H54 (cell line): Measurements from ENCODE around the gene PALLD.

ENCODE experiments used
- DNase-seq: peaks from one replicate; pipeline ENCODE4 v3.0.0; 2011; ENCODE audit warnings: low spot score, mixed read lengths; ENCODE audit not compliant: insufficient read length
- FAIRE-seq: peaks from 3 replicates; lab custom pipeline; 2011; peaks lifted over from hg19 to GRCh38; lab: Jason Lieb, UNC
- POLR2A ChIP-seq: IDR thresholded peaks from 2 replicates; pipeline ENCODE4 v1.6.1; 2011; ENCODE audit warnings: low read depth, mild to moderate bottlenecking, low read length

PALLD gene

DNA sequence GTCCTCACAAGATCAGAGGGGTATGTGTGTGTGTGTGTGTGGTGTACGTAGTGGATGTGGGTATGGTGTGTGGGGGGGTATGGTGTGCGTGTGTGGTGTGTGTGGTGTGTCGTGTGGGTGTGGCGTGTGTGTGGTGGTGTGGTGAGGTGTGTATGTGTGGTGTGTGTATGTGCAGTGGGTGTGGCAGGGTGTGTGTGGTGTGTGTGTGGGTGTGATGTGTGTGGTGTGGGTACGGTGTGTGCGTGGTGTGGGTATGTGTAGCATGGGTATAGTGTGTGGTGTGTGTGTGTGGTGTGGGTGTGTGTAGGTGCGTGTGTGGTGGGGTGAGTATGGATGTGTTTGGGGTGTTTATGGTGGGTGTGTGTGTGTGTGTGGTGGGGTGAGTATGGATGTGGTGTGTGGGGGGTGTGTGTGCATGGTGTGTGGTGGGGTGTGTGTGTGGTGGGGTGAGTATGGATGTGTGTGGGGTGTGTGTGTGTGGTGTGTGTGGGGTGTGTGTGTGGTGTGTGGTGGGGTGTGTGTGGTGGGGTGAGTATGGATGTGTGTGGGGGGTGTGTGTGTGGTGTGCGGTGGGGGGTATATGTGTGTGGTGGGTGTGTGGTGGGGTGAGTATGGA lies 182.0 kb downstream of the PALLD start:
- DNase-seq (no peak), FAIRE-seq (no peak)
- TF ChIP-seq POLR2A, result no peak

DNA sequence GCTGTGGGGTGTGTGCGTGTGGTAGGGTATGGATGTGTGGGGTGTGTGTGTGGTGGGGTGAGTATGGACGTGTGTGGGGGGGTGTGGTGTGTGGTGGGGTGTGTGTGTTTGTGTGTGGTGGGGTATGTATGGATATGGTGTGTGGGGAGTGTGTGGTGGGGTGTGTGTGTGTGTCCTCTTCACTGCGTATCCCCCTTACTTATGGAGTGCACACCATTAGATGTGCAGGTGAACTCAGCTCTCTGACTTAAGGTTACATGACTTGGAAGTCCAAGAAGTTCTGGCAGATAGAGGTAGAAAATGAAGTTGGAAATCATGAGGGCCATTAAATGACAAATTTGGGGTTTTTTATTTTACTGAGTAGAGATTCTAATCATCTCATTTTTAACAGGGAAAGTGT lies 182.5 kb downstream of the PALLD start:
- TF ChIP-seq POLR2A, result no peak
- no peak for DNase-seq
- FAIRE-seq, result no peak

DNA sequence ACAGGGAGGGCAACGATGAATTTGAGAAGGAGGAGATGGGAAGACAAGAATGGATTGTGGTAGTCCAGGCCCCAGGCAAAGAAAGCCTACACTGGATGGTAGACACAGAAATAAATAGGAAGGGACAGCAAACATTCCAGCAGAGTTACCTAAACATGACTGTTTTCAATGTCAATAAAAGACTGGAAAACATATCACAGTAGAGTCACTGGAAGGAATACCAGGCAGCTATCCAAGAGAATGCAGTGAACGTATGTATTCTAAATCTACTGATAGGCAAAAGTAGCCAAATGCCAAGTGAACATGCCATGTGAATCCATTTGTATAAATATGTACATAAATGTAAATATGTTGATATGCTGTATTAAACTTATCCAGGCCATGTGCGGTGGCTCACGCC lies 183.0 kb downstream of the PALLD start:
- DNase-seq, result no peak
- no peak for FAIRE-seq
- TF ChIP-seq POLR2A, result no peak

DNA sequence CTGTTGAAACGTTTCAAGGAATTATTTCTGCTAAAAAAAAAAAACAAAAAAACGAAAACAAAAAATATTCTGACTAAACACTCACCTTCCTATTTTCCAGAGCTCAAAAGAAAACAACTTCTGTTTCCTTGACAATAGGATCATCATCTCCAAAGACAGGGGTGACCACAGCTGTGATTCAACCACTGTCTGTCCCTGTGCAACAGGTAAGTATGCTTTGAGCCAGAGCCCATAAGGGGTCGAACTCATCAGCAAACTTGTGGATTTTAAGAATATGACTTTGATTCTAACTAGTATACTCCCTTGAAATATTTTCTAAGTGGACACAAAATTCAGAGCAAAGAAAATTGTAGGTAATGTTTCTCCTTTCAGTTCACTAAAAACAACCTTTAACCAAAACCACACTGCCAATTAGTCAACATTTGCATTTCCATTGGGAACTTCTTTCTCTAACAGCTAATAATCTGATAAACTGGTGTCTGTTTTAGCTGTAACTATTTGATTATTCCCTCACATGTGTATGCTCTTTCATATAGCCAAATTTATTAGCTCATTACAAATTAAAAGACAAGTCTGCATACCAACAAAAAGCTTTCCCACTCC lies 186.1 kb downstream of the PALLD start:
- TF ChIP-seq POLR2A, result no peak
- FAIRE-seq (no peak), DNase-seq (no peak)

DNA sequence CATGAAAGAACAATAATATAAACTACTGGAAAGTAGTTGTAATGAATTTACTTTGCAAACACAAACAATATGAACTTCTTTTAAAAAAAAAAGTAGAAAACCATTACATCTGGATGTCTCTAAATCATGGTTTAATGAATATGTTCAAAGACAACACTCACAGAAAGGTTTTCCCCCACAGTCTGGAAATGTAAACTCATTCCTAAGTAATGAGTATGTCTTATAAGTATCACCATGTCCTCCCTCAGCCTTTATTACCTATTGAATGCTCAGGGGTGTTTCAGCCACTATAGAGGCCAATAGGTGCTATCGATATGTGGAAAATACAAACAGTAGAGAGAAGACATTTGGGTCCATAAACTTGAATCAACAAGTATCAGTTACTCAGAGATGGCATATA lies 186.7 kb downstream of the PALLD start:
- FAIRE-seq (no peak), DNase-seq (no peak)
- no peak for TF ChIP-seq POLR2A

DNA sequence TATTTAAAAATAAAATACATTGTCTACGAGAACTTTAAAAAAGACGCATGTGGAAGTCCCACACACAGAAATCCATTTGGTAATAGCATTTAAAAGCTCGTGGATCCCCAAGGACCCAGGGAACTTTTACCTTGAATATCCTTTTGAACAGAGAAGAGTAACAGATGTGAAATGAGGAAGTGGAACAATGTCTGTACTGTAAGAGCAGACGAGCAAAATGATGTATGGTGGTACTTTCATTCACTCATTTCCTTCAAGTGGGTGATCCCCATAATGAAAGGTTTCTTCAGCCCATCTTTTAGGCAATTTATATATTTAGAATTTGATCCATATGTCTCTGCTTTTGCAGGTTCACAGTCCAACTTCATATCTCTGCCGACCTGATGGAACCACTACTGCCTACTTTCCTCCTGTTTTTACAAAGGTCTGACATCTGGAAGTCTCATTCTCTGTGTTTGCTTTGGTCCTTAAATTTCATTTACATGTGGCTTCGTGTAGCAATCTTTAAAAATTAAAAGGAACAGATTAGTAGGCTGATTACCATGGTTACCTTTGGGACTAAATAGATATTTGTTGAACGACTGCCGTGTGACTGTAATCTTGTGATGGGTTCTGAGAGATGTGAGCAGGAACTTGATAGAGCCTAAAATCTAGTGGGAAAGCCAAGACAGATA lies 188.4 kb downstream of the PALLD start:
- FAIRE-seq (no peak), DNase-seq (no peak)
- no peak for TF ChIP-seq POLR2A

DNA sequence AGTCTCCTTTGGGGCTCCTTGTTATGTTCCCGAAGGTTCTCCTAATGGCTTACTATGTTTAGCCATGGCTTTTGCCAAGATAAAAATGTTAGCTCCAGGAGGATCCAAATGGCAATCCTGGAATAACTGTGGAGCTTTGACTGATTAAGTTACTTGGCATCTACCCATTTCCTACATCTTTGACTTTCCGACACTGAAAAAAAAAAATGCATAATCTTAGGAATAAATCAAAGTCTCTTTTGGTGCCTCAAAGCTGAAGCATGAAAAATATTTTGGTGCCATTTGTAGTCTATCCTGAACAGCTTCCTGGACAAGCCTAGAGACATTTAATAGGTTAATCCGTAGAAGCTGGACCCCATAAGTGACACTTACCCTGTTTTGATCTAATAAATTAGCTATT lies 191.7 kb downstream of the PALLD start:
- DNase-seq (no peak), FAIRE-seq (no peak)
- TF ChIP-seq POLR2A, result no peak

DNA sequence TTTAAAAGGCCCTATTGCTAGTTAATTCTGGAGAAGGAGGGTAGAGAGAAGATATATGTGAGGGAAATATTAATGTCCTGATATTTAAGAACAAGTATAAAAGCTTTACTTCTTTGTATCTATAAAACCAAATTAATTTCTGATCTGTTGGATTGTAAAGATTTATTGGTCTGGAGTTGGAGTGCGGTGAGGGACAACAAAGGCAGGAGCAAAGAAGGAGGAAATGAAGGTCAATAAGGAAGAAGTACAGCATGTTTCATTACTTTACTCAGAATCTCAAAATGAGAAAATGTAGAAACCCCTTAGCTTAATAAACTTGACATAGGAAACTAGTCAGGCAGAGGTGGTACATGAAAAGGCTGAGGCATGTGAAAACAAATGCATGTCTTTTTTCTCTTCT lies 192.9 kb downstream of the PALLD start:
- no peak for TF ChIP-seq POLR2A
- no peak for FAIRE-seq
- DNase-seq, result no peak

DNA sequence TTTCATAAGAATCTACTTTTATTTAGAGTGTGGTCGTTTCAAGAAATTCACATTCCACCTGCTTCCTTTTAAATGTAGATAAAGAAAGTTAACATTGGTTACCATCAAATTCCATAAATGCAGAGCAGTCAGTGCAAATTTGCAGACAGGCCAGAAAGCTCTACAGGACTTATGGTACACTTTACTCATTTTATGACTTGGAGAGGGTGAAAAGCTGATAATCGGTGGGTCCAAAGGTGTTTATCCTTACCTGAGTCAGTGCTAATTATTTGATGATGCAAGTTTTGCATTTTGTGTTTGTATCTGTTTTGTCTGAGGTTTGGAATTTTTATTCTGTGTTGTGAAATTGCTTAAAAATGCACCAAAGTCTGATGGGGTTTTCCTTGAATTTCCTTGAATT lies 193.3 kb downstream of the PALLD start:
- FAIRE-seq, result no peak
- no peak for TF ChIP-seq POLR2A
- no peak for DNase-seq

DNA sequence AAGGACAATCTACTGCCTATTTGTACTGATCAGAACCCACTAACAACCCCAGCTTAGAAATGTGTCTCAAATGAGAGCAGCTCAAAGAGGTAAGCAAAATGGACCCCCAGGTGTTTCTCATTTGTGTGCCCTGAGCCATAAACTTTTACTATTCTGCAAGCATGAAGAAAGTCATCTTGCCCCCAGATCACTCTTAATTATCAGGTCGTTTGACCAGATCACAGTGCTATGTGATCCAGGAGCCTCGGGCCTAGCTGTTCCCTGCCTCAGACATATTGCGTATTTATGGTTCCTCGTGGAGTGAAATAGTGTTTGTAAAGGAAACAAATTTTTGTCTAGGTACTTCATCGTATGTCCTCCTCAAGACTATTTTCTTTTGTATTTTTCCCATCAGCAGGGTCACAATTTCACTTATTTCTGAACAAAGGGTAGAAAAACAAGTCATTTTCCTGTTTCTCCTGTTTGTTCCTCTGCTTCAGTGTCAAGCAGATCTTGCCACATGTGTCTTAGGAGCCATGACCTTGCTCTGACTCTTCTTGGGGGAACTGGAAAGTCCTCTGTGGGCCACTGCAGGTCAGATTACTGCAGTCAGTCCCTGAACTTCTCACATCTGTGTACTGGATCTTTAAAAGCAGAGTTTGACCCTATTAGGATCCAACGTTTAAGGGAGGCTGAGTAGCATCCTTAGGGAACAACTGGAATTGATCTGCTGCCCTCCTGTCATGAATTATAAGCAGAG lies 194.9 kb downstream of the PALLD start:
- FAIRE-seq (no peak), DNase-seq (no peak)
- TF ChIP-seq POLR2A, result no peak

DNA sequence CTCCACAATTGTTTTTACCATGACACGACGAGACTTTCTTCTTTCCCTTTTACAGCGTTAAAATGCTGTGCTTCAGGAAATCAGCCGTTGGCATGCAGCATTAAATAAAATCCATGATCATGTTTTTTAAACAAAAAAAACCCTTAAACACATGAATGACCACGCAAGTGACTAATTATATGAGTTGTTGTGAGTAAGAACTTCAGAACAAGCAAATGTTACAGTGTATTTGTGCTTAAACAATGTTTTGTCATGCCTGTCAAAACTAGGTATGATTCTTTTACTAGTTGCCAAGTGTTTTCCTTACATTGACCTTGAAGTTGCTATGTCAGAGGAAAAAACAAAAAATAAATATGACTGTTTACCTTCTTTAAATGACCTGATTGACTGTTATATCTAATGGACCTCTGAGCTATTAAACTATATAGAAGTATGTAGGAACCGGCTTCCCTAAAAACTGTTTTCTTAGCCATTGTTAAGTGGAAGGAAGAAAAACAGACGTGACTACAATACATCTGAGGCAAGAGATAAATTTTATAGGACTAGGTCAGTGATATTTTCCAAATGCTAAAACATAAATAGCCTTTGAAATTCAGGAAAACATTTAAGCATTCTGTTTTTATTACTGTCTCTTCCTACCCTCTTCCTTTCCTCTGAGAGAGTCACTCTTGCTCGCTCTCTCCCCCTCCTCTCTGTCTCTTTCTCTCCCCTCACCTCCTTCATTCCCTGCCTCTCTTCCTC lies 197.1 kb downstream of the PALLD start:
- DNase-seq (no peak), FAIRE-seq (no peak)
- TF ChIP-seq POLR2A, result no peak

DNA sequence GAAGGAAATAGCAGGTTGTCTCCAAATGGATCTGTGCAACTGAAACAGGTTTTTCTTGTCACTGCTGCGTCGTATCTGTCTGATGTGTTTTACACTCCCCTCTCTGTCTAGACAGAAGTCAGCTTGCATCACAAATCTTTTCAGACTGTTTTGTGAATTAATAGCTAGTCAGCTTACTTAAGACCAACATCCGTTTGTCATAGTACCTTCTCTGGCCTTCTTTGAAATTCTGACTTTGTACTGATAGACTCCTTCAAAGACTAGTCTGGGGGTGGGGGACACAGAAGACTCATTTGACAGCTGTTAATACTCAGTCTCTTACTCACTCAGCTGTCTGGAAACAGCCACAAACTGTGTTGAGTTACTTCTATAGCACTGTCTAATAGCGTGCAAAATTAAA lies 197.8 kb downstream of the PALLD start:
- TF ChIP-seq POLR2A, result no peak
- DNase-seq (no peak), FAIRE-seq (no peak)

DNA sequence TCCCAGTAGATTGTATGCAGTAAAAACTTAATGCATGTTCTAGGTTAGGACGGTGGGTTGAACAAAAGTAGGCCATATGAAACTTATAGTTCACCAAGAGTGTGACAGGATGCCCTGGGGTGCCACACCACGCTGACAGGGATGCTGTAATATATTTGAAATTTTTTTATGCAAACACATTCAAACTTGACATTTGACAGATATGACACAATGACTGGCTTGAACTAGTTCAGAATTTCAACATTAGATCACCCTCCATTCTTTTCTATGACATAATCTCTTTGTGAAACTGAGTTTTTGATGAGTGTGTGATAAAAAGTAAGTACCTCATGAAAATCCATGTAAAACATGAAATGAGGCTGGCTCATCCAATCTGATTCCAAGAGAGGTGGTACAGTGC lies 198.4 kb downstream of the PALLD start:
- DNase-seq (no peak), FAIRE-seq (no peak)
- no peak for TF ChIP-seq POLR2A

DNA sequence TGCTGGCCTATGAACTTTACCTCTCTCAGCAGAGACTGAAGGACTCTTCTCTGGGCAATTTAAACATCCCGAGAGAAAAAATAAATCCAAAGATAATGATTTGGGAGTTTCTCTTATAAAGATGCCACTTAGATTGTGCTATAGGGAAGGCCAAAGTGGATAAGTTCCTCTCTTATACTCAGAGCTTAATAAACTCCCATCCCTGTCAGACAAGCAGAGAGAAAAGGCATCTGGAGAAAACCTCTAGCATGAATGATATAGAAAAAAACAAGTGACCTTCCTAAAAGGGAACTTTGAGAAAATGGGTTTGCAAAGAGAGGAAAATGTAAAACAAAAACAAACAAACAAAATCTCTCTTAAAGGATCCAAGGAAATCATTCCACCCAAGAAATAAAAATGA lies 199.4 kb downstream of the PALLD start:
- TF ChIP-seq POLR2A, result no peak
- DNase-seq, result no peak
- no peak for FAIRE-seq
